DND-41 (cell line): ENCODE measurements around the gene APC2.

Source experiments
- CTCF ChIP-seq: IDR thresholded peaks from 2 replicates; pipeline ENCODE4 v1.5.1; 2012; ENCODE audit warnings: borderline replicate concordance, low read length, moderate library complexity, mild to moderate bottlenecking; ENCODE audit not compliant: poor library complexity, severe bottlenecking; ENCODE audit errors: extremely low read depth
- EZH2 ChIP-seq: IDR thresholded peaks from 3 replicates; pipeline ENCODE4 v1.6.1; 2012; ENCODE audit warnings: borderline replicate concordance, low read depth, mild to moderate bottlenecking, moderate library complexity, low read length, inconsistent platforms; ENCODE audit not compliant: severe bottlenecking

- TF ChIP-seq EZH2, result no peak
- TF ChIP-seq CTCF, result no peak
These were observed 15.9 kb upstream of the APC2 start for GRCh38 chr19:1434040-1434366.
